SJCRH30 (cell line): ENCODE results near the gene TRAK2. TPM values are rescaled to one million over a fixed set of nuclear protein-coding genes. Genes with fewer than 3 reads are reported as not detected.
"Not testable (repeated sequence)": the region's sequence is repeated elsewhere in the genome, so short reads cannot be mapped to it uniquely, and the experiment has no call there.

ENCODE experiments used
- DNase-seq, 2 experiments: peaks; one replicate each; pipeline ENCODE4 v3.0.0-alpha.2; 2015 to 2020
- H3K27ac ChIP-seq: fragments of 250-450 bp; sonication (Bioruptor Pico); 2 replicates; pipeline ENCODE4 v1.5.1; 2020; ENCODE audit warnings: mild to moderate bottlenecking, moderate library complexity
- H3K27me3 ChIP-seq: fragments of 250-450 bp; sonication (Bioruptor Pico); 2 replicates; pipeline ENCODE4 v1.5.1; 2020; ENCODE audit warnings: mild to moderate bottlenecking, moderate library complexity
- H3K36me3 ChIP-seq: fragments of 250-450 bp; sonication (Bioruptor Pico); 2 replicates; pipeline ENCODE4 v1.5.1; 2020; ENCODE audit warnings: mild to moderate bottlenecking, moderate library complexity
- H3K4me1 ChIP-seq: fragments of 250-450 bp; sonication (Bioruptor Pico); 2 replicates; pipeline ENCODE4 v1.5.1; 2020; ENCODE audit warnings: mild to moderate bottlenecking, moderate library complexity
- H3K4me3 ChIP-seq: fragments of 250-450 bp; sonication (Bioruptor Pico); 2 replicates; pipeline ENCODE4 v1.5.1; 2020; ENCODE audit warnings: mild to moderate bottlenecking, moderate library complexity
- H3K9me3 ChIP-seq: fragments of 250-450 bp; sonication (Bioruptor Pico); replicated peaks from 2 replicates; pipeline ENCODE4 v1.5.1; 2020; ENCODE audit warnings: mild to moderate bottlenecking, moderate library complexity
- total RNA-seq: library from RNA; depleted of rRNA; stranded (reverse); fragments of >200 nt; shearing (Covaris generic); gene quantifications from 2 replicates; pipeline ENCODE4 v1.2.3, GENCODE V29; 2014; rRNA removed

The TRAK2 gene, protein sequence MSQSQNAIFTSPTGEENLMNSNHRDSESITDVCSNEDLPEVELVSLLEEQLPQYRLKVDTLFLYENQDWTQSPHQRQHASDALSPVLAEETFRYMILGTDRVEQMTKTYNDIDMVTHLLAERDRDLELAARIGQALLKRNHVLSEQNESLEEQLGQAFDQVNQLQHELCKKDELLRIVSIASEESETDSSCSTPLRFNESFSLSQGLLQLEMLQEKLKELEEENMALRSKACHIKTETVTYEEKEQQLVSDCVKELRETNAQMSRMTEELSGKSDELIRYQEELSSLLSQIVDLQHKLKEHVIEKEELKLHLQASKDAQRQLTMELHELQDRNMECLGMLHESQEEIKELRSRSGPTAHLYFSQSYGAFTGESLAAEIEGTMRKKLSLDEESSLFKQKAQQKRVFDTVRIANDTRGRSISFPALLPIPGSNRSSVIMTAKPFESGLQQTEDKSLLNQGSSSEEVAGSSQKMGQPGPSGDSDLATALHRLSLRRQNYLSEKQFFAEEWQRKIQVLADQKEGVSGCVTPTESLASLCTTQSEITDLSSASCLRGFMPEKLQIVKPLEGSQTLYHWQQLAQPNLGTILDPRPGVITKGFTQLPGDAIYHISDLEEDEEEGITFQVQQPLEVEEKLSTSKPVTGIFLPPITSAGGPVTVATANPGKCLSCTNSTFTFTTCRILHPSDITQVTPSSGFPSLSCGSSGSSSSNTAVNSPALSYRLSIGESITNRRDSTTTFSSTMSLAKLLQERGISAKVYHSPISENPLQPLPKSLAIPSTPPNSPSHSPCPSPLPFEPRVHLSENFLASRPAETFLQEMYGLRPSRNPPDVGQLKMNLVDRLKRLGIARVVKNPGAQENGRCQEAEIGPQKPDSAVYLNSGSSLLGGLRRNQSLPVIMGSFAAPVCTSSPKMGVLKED
- 14.8 and 15.3 TPM in 2 replicates for total RNA-seq

DNA sequence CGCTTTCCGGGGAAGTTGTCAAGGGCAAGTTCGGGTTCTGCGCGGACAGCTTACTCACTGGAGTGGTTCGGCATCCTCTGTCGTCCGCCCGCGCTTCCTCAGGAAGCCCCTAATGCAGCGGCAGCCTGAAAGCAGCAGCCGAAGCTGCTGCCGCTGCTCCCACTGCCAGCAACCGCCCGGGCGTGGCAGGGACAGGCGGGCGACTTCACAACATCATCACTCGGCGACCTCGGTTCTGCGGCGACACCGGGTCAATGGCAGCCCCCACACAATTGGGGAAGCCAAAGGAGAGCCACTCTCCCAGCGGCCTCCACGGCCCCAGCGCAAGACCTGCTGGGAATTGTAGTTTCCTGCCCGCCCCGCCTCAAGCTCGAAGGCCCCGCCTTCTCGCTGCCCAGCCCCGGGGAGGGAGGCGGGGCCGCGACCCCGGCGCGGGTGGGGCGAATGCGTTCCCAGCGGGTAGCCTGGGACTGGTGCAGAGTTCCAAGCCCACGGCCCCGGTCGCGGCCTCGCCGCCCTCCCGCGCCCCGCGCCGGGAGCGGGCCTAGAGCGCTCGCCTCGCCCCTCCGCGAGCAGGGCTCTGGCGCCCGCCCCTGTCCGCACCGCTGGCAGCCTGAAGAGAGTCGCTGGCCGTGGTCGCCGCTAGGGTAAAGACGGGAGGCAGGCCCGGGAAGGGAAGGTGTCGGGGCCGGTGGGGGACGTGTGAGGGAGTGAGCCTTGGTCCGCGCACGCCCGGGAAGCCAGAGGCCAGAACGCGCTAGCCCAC lies at the start of gene TRAK2, which contains the start of gene STRADB:
Gene TRAK2 (minus strand): TSS at position 167 of the 766 bp plus-strand sequence. CDS start 30,951 bp downstream, outside the sequence.
Gene STRADB (plus strand): TSS at position 449 of the 766 bp plus-strand sequence. CDS start 3,101 bp downstream, outside the sequence.
- H3K27me3 ChIP-seq: no peaks in the 10 kb centered on the region

DNA sequence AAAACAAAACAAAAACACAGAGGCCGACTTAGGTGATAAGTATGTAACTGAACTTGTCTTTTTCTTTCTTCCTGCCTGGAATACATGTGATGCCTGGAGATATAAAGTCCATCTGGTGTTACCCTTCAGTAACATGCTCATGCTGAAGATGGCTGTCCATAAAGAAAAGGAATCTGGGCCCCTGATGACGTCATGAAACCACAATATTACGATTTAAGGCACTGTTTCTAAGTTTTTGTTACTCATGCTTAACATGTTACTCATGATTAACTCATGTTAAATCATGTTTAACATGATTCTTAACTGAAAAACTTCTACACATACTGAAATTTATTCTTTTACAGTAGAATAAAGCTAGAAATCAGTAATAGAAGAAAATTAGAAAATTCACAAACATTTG lies 49.3 kb upstream of the TRAK2 start:
- Histone ChIP-seq H3K27ac (no peak overlapping the region), H3K36me3 (no peaks in the 10 kb centered on the region), H3K4me1 (no peaks in the 10 kb centered on the region), H3K4me3 (no peak overlapping the region), H3K9me3 (no peaks in the 10 kb centered on the region), H3K27me3 (no peaks in the 10 kb centered on the region)
- DNase-seq: no peak

More for the DNA sequence above, at the start of gene TRAK2, which contains the start of gene STRADB:
- no peaks in the 10 kb centered on the region for H3K36me3 ChIP-seq
- no peaks in the 10 kb centered on the region for H3K9me3 ChIP-seq
- DNase-seq: peak; percentile 95
- peaks cover 23% of the 10 kb centered on the region for H3K4me1 ChIP-seq
- peak within 1 kb of the TSS; percentile 81 for H3K4me3 ChIP-seq
- peak within 1 kb of the TSS; percentile 80 for H3K27ac ChIP-seq

DNA sequence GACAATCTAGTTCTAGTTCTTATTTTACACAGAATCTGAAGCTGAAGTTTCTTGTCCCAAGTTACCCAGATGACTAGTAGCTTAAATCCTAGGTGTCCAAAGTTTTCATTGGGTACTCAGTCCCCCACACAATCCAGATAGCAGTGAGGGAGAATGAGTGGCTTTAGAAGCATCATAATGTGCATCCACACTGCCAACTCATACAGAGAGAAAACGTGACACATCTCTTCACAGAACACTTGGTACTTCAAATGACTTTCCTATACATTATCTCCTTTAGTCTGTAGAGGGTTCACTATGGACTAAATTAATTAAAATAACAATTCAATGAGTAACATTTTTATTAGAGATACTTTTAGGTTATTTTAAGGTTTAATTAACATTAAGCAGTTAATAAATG lies 45.5 kb upstream of the TRAK2 start:
- H3K9me3 ChIP-seq: no peaks in the 10 kb centered on the region
- H3K27me3 ChIP-seq: no peaks in the 10 kb centered on the region
- DNase-seq: no peak
- H3K27ac ChIP-seq: no peak overlapping the region
- H3K4me3 ChIP-seq: no peak overlapping the region
- no peaks in the 10 kb centered on the region for H3K36me3 ChIP-seq
- no peaks in the 10 kb centered on the region for H3K4me1 ChIP-seq

DNA sequence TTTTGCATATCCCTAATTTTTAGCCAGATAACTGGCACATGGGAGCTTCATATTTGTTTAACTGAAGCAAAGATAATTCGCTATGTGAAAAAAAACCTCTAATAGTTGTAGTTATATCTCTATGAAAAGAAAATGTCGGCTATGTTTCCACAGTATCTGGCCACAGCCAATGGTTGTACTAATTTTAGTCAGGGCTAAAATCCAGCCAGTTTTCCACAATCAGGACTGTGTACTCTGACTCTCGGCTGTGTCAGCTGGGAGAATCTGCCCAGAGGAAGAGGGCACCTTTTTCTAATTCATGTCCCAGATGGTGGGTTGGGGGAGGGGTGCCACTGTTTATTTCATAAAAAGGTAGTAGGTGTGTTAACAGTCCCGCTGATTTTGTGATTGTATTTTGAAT lies 39.0 kb upstream of the TRAK2 start:
- Histone ChIP-seq H3K27me3 (no peaks in the 10 kb centered on the region), H3K9me3 (no peaks in the 10 kb centered on the region), H3K4me1 (peaks cover under 1% of the 10 kb centered on the region; the same call in 1 of the 2 replicates), H3K27ac (no peak overlapping the region), H3K36me3 (no peaks in the 10 kb centered on the region), H3K4me3 (no peak overlapping the region)
- DNase-seq: no peak

DNA sequence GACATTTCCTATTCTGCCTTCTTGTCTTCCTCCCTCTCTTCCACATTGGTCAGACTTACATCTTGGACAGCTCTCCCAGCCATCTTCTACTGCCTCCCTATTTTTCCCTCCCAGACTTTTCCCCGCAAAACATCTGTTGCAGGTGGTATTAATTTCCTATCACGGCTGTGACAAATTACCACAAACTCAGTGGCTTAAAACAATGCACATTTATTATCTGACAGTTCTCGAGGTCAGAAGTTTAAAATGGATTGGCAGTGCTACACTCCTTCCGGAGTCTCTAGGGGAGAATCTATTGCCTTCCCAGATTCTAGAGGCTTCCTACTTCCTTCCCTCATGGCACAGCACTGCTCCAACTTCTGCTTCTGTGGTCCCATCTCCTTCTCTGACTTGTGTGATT lies 33.5 kb upstream of the TRAK2 start:
- Histone ChIP-seq H3K36me3 (peaks cover 5% of the 10 kb centered on the region; the same call in 1 of the 2 replicates), H3K4me3 (no peak overlapping the region), H3K27ac (peak overlapping the region; percentile 2; the same call in 1 of the 2 replicates), H3K4me1 (peaks cover 9% of the 10 kb centered on the region), H3K9me3 (no peaks in the 10 kb centered on the region), H3K27me3 (no peaks in the 10 kb centered on the region)
- peak; percentile 14 to 63 for DNase-seq

DNA sequence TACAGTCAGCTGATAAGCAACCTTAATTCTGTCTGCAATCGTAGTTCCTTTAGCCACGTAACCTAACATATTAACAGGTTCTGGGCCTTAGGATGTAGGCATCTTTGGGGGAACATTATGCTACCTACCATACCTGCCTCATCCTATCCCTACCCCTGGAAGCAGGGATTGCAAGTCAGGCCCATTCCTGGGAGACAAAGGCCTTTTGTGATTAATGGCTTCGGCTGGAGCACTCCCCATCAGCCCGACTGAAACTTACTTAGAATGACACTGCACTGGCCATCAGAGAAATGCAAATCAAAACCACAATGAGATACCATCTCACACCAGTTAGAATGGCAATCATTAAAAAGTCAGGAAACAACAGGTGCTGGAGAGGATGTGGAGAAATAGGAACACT lies 32.5 kb upstream of the TRAK2 start:
- H3K36me3 ChIP-seq, H3K4me1 ChIP-seq: not testable (repeated sequence)
- peak in 1 of 2 experiments; percentile 41 for DNase-seq

DNA sequence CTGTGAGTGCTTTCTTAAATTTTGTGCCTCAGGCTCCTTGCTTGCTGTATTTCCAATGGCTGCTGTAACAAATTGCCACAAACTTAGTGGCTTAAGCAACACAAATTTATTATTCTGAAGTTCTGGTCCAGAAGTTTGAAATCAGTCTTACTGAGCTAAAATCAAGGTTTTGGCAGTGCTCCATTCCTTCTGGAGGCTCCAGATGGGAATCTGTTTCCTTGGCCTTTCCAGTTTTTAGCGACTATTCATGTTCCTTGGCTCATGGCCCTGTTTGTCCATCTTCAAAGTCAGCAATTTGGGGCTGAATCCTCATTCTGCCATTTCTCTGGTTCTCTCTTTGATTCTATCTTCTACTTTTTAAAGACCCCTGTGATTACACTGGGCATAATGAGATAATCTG lies 32.1 kb upstream of the TRAK2 start:
- no peak overlapping the region for H3K27ac ChIP-seq
- peaks cover 9% of the 10 kb centered on the region for H3K4me1 ChIP-seq
- H3K36me3 ChIP-seq: peaks cover 5% of the 10 kb centered on the region; the same call in 1 of the 2 replicates
- H3K4me3 ChIP-seq: no peak overlapping the region
- H3K27me3 ChIP-seq: no peaks in the 10 kb centered on the region
- no peaks in the 10 kb centered on the region for H3K9me3 ChIP-seq
- no peak for DNase-seq

More for the DNA sequence above, 32.5 kb upstream of the TRAK2 start:
- H3K27ac ChIP-seq, H3K27me3 ChIP-seq, H3K4me3 ChIP-seq, H3K9me3 ChIP-seq: not testable (repeated sequence)

DNA sequence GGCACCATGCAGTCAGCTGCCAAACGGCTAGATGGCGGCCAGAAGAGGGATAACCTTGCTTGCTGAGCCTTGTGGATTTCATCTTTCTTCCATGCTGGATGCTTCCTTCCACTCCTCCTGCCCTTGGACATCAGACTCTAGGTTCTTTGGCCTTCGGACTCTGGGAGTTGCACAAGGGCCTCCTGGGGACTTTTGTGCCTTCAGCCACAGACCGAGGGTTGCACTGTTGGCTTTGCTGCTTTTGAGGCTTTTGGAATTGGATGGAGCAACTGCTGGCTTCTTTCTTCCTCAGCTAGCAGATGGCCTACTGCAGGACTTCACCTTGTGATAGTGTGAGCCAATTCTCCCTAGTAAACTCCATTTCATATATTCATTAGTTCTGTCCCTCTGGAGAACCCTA lies 31.3 kb upstream of the TRAK2 start:
- no peak overlapping the region for H3K4me3 ChIP-seq
- H3K4me1 ChIP-seq: peaks cover 9% of the 10 kb centered on the region
- no peaks in the 10 kb centered on the region for H3K27me3 ChIP-seq
- no peak for DNase-seq
- peaks cover 5% of the 10 kb centered on the region; the same call in 1 of the 2 replicates for H3K36me3 ChIP-seq
- H3K9me3 ChIP-seq: no peaks in the 10 kb centered on the region
- no peak overlapping the region for H3K27ac ChIP-seq

DNA sequence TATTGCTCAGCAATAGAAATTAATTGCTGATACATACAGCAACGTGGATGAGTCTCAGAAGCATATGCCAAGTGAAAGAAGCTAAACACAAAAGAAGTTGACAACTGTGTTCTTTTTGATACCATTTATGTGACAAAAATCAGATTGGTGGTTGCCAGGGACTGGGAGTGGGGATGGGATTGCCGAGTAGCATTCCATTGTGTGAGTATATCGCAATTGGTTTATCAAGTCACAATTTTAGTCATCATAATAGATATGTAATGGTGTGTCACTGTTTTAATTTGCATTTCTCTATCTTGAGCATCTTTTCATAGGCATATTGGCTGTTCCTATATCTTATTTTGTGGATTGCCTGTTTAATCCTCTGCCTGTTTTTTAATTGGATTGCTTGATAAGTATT lies 21.2 kb upstream of the TRAK2 start:
- H3K4me1 ChIP-seq: peaks cover 3% of the 10 kb centered on the region
- no peaks in the 10 kb centered on the region for H3K27me3 ChIP-seq
- H3K27ac ChIP-seq: no peak overlapping the region
- H3K9me3 ChIP-seq: no peaks in the 10 kb centered on the region
- no peak for DNase-seq
- H3K36me3 ChIP-seq: peaks cover 3% of the 10 kb centered on the region; the same call in 1 of the 2 replicates
- H3K4me3 ChIP-seq: no peak overlapping the region

DNA sequence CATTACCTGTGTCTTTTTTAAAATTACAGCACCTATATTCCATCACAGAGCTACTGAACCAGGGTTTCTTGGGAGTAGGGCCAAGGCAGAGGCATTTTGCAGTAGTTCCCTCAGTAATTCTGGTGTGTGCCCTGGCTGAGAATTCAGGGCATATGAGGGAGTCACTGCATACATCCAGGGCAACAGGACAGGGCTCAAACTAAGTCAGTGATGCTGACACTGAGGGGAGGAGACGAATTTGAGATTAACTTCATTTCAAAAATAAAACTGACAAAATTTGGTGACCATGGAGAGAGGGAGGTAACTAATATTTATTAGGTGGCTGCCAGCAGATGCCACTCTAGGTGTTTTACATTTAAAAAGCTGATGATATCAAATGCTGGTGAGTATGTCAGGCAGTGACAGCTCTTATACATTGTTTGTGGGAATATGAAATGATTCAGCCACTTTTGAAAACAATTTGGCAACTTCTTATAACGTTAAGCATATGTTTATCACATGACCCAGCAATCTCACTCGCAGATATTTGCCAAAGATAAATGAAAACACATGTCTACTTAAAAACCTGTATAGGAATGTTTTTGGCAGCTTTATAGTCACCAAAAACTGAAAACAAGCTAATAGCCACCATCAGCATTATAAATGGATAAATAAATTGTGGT lies 20.6 kb upstream of the TRAK2 start:
- peaks cover 9% of the 10 kb centered on the region for H3K4me1 ChIP-seq
- no peaks in the 10 kb centered on the region for H3K9me3 ChIP-seq
- no peaks in the 10 kb centered on the region for H3K27me3 ChIP-seq
- no peak overlapping the region for H3K4me3 ChIP-seq
- peaks cover 3% of the 10 kb centered on the region; the same call in 1 of the 2 replicates for H3K36me3 ChIP-seq
- DNase-seq: no peak
- no peak overlapping the region for H3K27ac ChIP-seq

DNA sequence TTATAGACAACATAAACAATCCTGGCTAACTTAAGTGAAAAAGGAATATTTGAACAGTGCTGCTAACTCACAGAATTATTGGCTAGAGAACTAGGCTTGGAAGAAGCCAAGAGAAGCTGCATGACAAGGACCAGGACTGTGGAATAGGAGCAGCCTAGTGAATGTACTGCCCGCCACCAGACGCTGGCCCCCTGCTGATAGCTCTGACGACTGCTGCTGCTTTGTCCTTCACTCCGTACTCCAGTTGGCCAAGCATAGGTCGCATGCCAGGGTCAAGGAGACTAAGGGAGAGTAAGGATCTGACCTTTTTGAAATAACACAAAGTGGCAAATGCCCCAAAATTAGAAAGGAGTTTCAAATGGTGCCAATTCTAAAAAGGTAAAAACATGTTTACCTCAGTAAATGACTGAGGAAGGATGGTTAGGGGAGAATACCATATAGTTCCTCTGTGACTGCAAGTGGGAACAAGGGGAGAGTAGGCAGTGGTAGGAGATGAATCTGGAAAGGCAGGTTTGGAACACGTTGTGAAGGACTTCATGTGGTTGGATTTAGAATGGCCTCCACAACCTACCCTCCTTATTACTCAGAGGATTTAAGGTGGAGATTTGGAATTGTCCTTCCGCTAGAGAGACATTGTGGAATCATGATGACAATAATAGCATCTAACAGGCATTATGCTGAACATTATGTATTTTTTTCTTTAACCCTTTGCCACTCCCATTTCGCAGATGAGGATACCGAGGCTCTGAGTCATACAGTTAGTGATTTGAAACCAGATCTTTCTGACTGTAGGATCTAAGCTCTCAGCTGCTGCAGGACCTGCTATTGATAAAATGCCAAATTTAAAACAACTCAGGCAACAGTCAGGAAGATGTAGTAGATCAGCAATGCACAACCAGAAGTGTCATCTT lies 19.8 kb upstream of the TRAK2 start:
- Histone ChIP-seq H3K27ac (no peak overlapping the region), H3K36me3 (peaks cover 3% of the 10 kb centered on the region; the same call in 1 of the 2 replicates), H3K9me3 (no peaks in the 10 kb centered on the region), H3K4me3 (no peak overlapping the region), H3K4me1 (peaks cover 15% of the 10 kb centered on the region), H3K27me3 (no peaks in the 10 kb centered on the region)
- no peak for DNase-seq

DNA sequence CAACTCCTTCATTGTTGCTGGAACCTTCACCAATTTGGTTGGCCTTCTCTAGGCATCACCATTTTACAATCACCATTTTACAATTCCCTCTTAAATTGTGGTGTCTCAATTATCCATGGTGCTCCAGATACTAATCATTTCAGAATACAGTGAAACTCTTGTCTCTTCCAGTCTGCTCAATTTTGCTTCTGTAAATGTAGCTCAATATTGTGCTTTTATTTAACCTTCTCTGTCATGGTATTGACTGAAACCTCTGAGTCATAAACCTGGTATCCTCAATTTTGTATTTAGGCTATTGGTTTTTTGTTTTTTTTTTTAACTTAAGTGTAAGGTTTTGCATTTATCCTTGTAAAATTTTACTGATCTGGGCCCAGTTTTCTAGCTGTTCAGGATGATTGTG lies 16.4 kb upstream of the TRAK2 start:
- H3K4me1 ChIP-seq: peaks cover 26% of the 10 kb centered on the region
- no peak overlapping the region for H3K4me3 ChIP-seq
- peaks cover 3% of the 10 kb centered on the region; the same call in 1 of the 2 replicates for H3K36me3 ChIP-seq
- H3K27me3 ChIP-seq: no peaks in the 10 kb centered on the region
- no peaks in the 10 kb centered on the region for H3K9me3 ChIP-seq
- peak overlapping the region; percentile 75 for H3K27ac ChIP-seq
- no peak for DNase-seq
